ENCODE results near the gene DCLK1. TPM values are rescaled to one million over a fixed set of nuclear protein-coding genes. Genes with fewer than 3 reads are reported as not detected.

Gene DCLK1
- 13.8 TPM for total RNA-seq
- long read RNA-seq, transcript DCLK1-203 (7 exons, 2,101 nt) = major isoform, 5 of 9 reads
- long read RNA-seq, partial matches to known transcripts = 0 of 9 reads
- long read RNA-seq, other reads (novel, unspliced or antisense) = 4 of 9 reads

- intact Hi-C loops (cut with DNase I) = loop anchor here (5.0 to 10.0 kb wide), 2 partner anchors 143 to 154 kb away; no protein-coding TSS in a partner anchor
- DNase-seq (ENCODE audit: low spot score) = no peak
Measured at GRCh38 chr13:36131222-36131930, at the start of gene DCLK1. Gene DCLK1 (minus strand): TSS chr13:36131382.

- DNase-seq (ENCODE audit: low spot score) = no peak
Measured at GRCh38 chr13:36175621-36176020, 44.4 kb upstream of the DCLK1 start.

GRCh38 chr13:36174923-36175322 is 43.7 kb upstream of the DCLK1 start:
- DNase-seq (ENCODE audit: low spot score) = no peak
- intact Hi-C loops (cut with DNase I) = no loop called here

More at GRCh38 chr13:36175621-36176020, 44.4 kb upstream of the DCLK1 start:
- intact Hi-C loops (cut with DNase I) = no loop called here

GRCh38 chr13:36173571-36174322 is 42.6 kb upstream of the DCLK1 start:
- intact Hi-C loops (cut with DNase I) = no loop called here
- DNase-seq (ENCODE audit: low spot score) = no peak

- DNase-seq (ENCODE audit: low spot score) = no peak
- intact Hi-C loops (cut with DNase I) = no loop called here
Measured at GRCh38 chr13:36166046-36166445, 34.9 kb upstream of the DCLK1 start.

GRCh38 chr13:36163809-36164308 is 32.7 kb upstream of the DCLK1 start:
- intact Hi-C loops (cut with DNase I) = no loop called here

GRCh38 chr13:36163286-36163685 is 32.1 kb upstream of the DCLK1 start:
- DNase-seq (ENCODE audit: low spot score) = no peak
- intact Hi-C loops (cut with DNase I) = no loop called here

More at GRCh38 chr13:36163809-36164308, 32.7 kb upstream of the DCLK1 start:
- no peak for DNase-seq (ENCODE audit: low spot score)

- intact Hi-C loops (cut with DNase I) = no loop called here
- DNase-seq (ENCODE audit: low spot score) = no peak
Measured at GRCh38 chr13:36160297-36160696, 29.1 kb upstream of the DCLK1 start.

GRCh38 chr13:36158611-36159010 is 27.4 kb upstream of the DCLK1 start:
- intact Hi-C loops (cut with DNase I) = loop anchor here (10.0 kb wide), 1 partner anchor 106 kb away; no protein-coding TSS in a partner anchor
- DNase-seq (ENCODE audit: low spot score) = no peak

- intact Hi-C loops (cut with DNase I) = loop anchor here (10.0 kb wide), 1 partner anchor 107 kb away; no protein-coding TSS in a partner anchor
- no peak for DNase-seq (ENCODE audit: low spot score)
Measured at GRCh38 chr13:36157480-36157879, 26.3 kb upstream of the DCLK1 start.

GRCh38 chr13:36154567-36155291 is 23.5 kb upstream of the DCLK1 start:
- intact Hi-C loops (cut with DNase I) = loop anchor here (10.0 kb wide), 1 partner anchor 110 kb away; no protein-coding TSS in a partner anchor
- no peak for DNase-seq (ENCODE audit: low spot score)

GRCh38 chr13:36151591-36151990 is 20.4 kb upstream of the DCLK1 start:
- intact Hi-C loops (cut with DNase I) = loop anchor here (10.0 kb wide), 1 partner anchor 113 kb away; no protein-coding TSS in a partner anchor
- no peak for DNase-seq (ENCODE audit: low spot score)

- intact Hi-C loops (cut with DNase I) = no loop called here
- DNase-seq (ENCODE audit: low spot score) = no peak
Measured at GRCh38 chr13:36148446-36148845, 17.3 kb upstream of the DCLK1 start.

GRCh38 chr13:36147330-36147729 is 16.1 kb upstream of the DCLK1 start:
- intact Hi-C loops (cut with DNase I) = no loop called here
- no peak for DNase-seq (ENCODE audit: low spot score)

GRCh38 chr13:36146511-36147269 is 15.5 kb upstream of the DCLK1 start:
- intact Hi-C loops (cut with DNase I) = no loop called here
- no peak for DNase-seq (ENCODE audit: low spot score)

- intact Hi-C loops (cut with DNase I) = no loop called here
- DNase-seq (ENCODE audit: low spot score) = no peak
Measured at GRCh38 chr13:36143738-36144137, 12.6 kb upstream of the DCLK1 start.

GRCh38 chr13:36142735-36143134 is 11.6 kb upstream of the DCLK1 start:
- intact Hi-C loops (cut with DNase I) = no loop called here

GRCh38 chr13:36135876-36136275 is 4.7 kb upstream of the DCLK1 start:
- intact Hi-C loops (cut with DNase I) = loop anchor here (10.0 kb wide), 1 partner anchor 139 kb away; no protein-coding TSS in a partner anchor
- no peak for DNase-seq (ENCODE audit: low spot score)

More at GRCh38 chr13:36142735-36143134, 11.6 kb upstream of the DCLK1 start:
- no peak for DNase-seq (ENCODE audit: low spot score)

GRCh38 chr13:36134632-36135031 is 3.5 kb upstream of the DCLK1 start:
- intact Hi-C loops (cut with DNase I) = loop anchor here (5.0 to 10.0 kb wide), 2 partner anchors 140 to 157 kb away; no protein-coding TSS in a partner anchor

More at GRCh38 chr13:36134632-36135031, 3.5 kb upstream of the DCLK1 start:
- no peak for DNase-seq (ENCODE audit: low spot score)

Data from cardiac septum (tissue), 1 donor.